H1 (cell line): ENCODE results near the gene UBN2. TPM values are rescaled to one million over a fixed set of nuclear protein-coding genes. Genes with fewer than 3 reads are reported as not detected.

ENCODE experiments used
- CTCF ChIA-PET: fragments of 300-600 bp; sonication (Branson Sonifier 250); formaldehyde crosslinking; loops from one replicate; lab custom pipeline; 2021; ENCODE audit not compliant: partially characterized antibody; lab: Charles Lee
- POLR2A ChIA-PET: fragments of 300-600 bp; sonication (Branson Sonifier 250); formaldehyde crosslinking; loops from one replicate; lab custom pipeline; 2021; ENCODE audit warnings: inconsistent platforms; ENCODE audit not compliant: partially characterized antibody; lab: Charles Lee
- DNase-seq, 2 experiments: peaks; one replicate each; pipeline versions ENCODE4 v3.0.0 to v3.0.0-alpha.2; 2010 to 2022; ENCODE audit warnings: low spot score in 2 of 2, low read depth in 1 of 2, mixed read lengths in 1 of 2
- FAIRE-seq: peaks from 2 replicates; lab custom pipeline; 2011; peaks lifted over from hg19 to GRCh38; lab: Jason Lieb, UNC
- H2AFZ ChIP-seq: 2 replicates; pipeline ENCODE4 v1.8.1; 2012; ENCODE audit warnings: low read length, inconsistent platforms
- H2AK5ac ChIP-seq: 2 replicates; pipeline ENCODE4 v1.6.1; 2013; ENCODE audit warnings: low read depth, low read length
- H2BK120ac ChIP-seq: replicated peaks from 2 replicates; pipeline ENCODE3; 2013; ENCODE audit warnings: low read depth, low read length, inconsistent platforms
- H2BK12ac ChIP-seq: 2 replicates; pipeline ENCODE4 v1.6.1; 2013; ENCODE audit warnings: low read depth, low read length
- H2BK15ac ChIP-seq: 2 replicates; pipeline ENCODE4 v1.6.1; 2013; ENCODE audit warnings: low read length
- H2BK20ac ChIP-seq: 2 replicates; pipeline ENCODE4 v1.6.1; 2013; ENCODE audit warnings: low read length
- H2BK5ac ChIP-seq: 2 replicates; pipeline ENCODE4 v1.6.1; 2013; ENCODE audit warnings: low read depth, low read length
- H3K14ac ChIP-seq: 2 replicates; pipeline ENCODE4 v1.6.1; 2013; ENCODE audit warnings: inconsistent platforms; ENCODE audit not compliant: insufficient read length
- H3K18ac ChIP-seq: 2 replicates; pipeline ENCODE4 v1.6.1; 2013; ENCODE audit warnings: low read length; ENCODE audit errors: extremely low read depth
- H3K23ac ChIP-seq: 2 replicates; pipeline ENCODE4 v1.6.1; 2013; ENCODE audit warnings: inconsistent platforms; ENCODE audit not compliant: insufficient read length
- H3K23me2 ChIP-seq: 2 replicates; pipeline ENCODE4 v1.6.1; 2013; ENCODE audit warnings: low read depth, low read length
- H3K27ac ChIP-seq: 2 replicates; pipeline ENCODE4 v1.6.1; 2011; ENCODE audit warnings: low read depth, low read length, inconsistent platforms
- H3K27me3 ChIP-seq, 4 experiments: replicated peaks in 1 of 4; 1 replicate in 1 of 4; 2 replicates in 3 of 4; pipeline versions ENCODE4 v1.6.1 to v1.8.1; 2011 to 2013; ENCODE audit warnings: low read length in 3 of 4, mild to moderate bottlenecking in 3 of 4, inconsistent platforms in 2 of 4, mixed read lengths in 2 of 4, moderate library complexity in 1 of 4; ENCODE audit not compliant: control insufficient read depth in 3 of 4, insufficient read depth in 3 of 4; ENCODE audit errors: extremely low read depth in 1 of 4
- H3K36me3 ChIP-seq, 4 experiments: 2 replicates each; pipeline versions ENCODE4 v1.6.1 to v1.8.1; 2011 to 2013; ENCODE audit warnings: mild to moderate bottlenecking in 4 of 4, low read length in 3 of 4, moderate library complexity in 2 of 4, control low read depth in 1 of 4, inconsistent platforms in 1 of 4; ENCODE audit not compliant: insufficient read depth in 4 of 4, control insufficient read depth in 2 of 4
- H3K4ac ChIP-seq: replicated peaks from 2 replicates; pipeline ENCODE3; 2013; ENCODE audit warnings: low read length, low read depth, mixed read lengths, inconsistent platforms; ENCODE audit not compliant: insufficient read length
- H3K4me1 ChIP-seq, 4 experiments: replicated peaks in 1 of 4; 1 replicate in 1 of 4; 2 replicates in 3 of 4; pipeline versions ENCODE4 v1.6.1 to v1.8.1; 2011 to 2013; ENCODE audit warnings: low read length in 3 of 4, inconsistent platforms in 2 of 4, mixed read lengths in 1 of 4; ENCODE audit not compliant: insufficient read depth in 4 of 4, control insufficient read depth in 3 of 4
- H3K4me2 ChIP-seq, 2 experiments: 2 replicates each; pipeline versions ENCODE4 v1.6.1 to v1.8.1; 2011 to 2013; ENCODE audit warnings: low read depth in 2 of 2, low read length in 2 of 2, control low read depth in 1 of 2, inconsistent platforms in 1 of 2, mild to moderate bottlenecking in 1 of 2; ENCODE audit not compliant: insufficient read depth in 1 of 2
- H3K4me3 ChIP-seq, 4 experiments: fragments of 200-600, 300-600 bp in 1 of 4; sonication (generic), shearing (Covaris generic), sonication (Bioruptor Twin) in 1 of 4; 2 replicates each; pipeline versions ENCODE4 v1.5.1 to v1.8.1; 2011 to 2016; ENCODE audit warnings: low read length in 4 of 4, low read depth in 3 of 4, control low read depth in 2 of 4, inconsistent platforms in 2 of 4, mild to moderate bottlenecking in 2 of 4, mixed read lengths in 1 of 4, moderate library complexity in 1 of 4; ENCODE audit not compliant: insufficient read depth in 2 of 4; ENCODE audit errors: extremely low read depth in 1 of 4
- H3K56ac ChIP-seq: replicated peaks from 2 replicates; pipeline ENCODE3; 2013; ENCODE audit warnings: low read depth, mild to moderate bottlenecking, mixed read lengths, low read length, inconsistent platforms; ENCODE audit not compliant: insufficient read length
- H3K79me1 ChIP-seq: 2 replicates; pipeline ENCODE4 v1.6.1; 2013; ENCODE audit warnings: low read depth, low read length, control low read depth
- H3K79me2 ChIP-seq, 2 experiments: 2 replicates each; pipeline versions ENCODE4 v1.6.1 to v1.8.1; 2012 to 2013; ENCODE audit warnings: low read length in 2 of 2, mild to moderate bottlenecking in 2 of 2, inconsistent platforms in 1 of 2; ENCODE audit not compliant: insufficient read depth in 2 of 2, control insufficient read depth in 1 of 2
- H3K9ac ChIP-seq, 4 experiments: replicated peaks in 1 of 4; 1 replicate in 1 of 4; 2 replicates in 3 of 4; pipeline versions ENCODE4 v1.6.1 to v1.8.1; 2011 to 2013; ENCODE audit warnings: low read depth in 3 of 4, low read length in 3 of 4, control low read depth in 2 of 4, mild to moderate bottlenecking in 2 of 4, moderate library complexity in 2 of 4, inconsistent platforms in 1 of 4; ENCODE audit errors: extremely low read depth in 1 of 4
- H3K9me3 ChIP-seq, 2 experiments: 2 replicates each; pipeline versions ENCODE4 v1.6.1 to v1.8.1; 2012 to 2013; ENCODE audit warnings: mild to moderate bottlenecking in 2 of 2, moderate library complexity in 2 of 2, control low read depth in 1 of 2, inconsistent platforms in 1 of 2, low read depth in 1 of 2, low read length in 1 of 2, mixed read lengths in 1 of 2; ENCODE audit not compliant: insufficient read depth in 2 of 2
- H4K20me1 ChIP-seq, 2 experiments: replicated peaks in 1 of 2; 2 replicates each; pipeline versions ENCODE3 to v1.8.1; 2011 to 2013; ENCODE audit warnings: inconsistent platforms in 2 of 2, low read length in 2 of 2, mild to moderate bottlenecking in 1 of 2; ENCODE audit not compliant: insufficient read depth in 2 of 2, control insufficient read depth in 1 of 2
- H4K5ac ChIP-seq: 2 replicates; pipeline ENCODE4 v1.6.1; 2013; ENCODE audit warnings: low read length, low read depth, mixed read lengths, inconsistent platforms; ENCODE audit not compliant: insufficient read length
- H4K8ac ChIP-seq: 2 replicates; pipeline ENCODE4 v1.8.0; 2013; ENCODE audit warnings: mild to moderate bottlenecking, moderate library complexity, low read length, inconsistent platforms; ENCODE audit not compliant: insufficient read depth; ENCODE audit errors: extremely low read depth
- H4K91ac ChIP-seq: replicated peaks from 2 replicates; pipeline ENCODE3; 2013; ENCODE audit warnings: low read length, mixed read lengths, inconsistent platforms; ENCODE audit not compliant: insufficient read length
- BACH1 ChIP-seq: IDR thresholded peaks from 2 replicates; pipeline ENCODE4 v1.6.1; 2012; ENCODE audit warnings: low read length, improper control_type of control experiment
- CHD2 ChIP-seq: IDR thresholded peaks from 2 replicates; pipeline ENCODE4 v1.6.1; 2012; ENCODE audit warnings: low read length, improper control_type of control experiment
- CTBP2 ChIP-seq: IDR thresholded peaks from 2 replicates; pipeline ENCODE4 v1.7.0; 2011; ENCODE audit warnings: borderline replicate concordance, mild to moderate bottlenecking, moderate library complexity, mixed read lengths, low read length; ENCODE audit not compliant: insufficient read depth, insufficient read length
- EGR1 ChIP-seq: IDR thresholded peaks from 2 replicates; pipeline ENCODE4 v1.6.1; 2011; ENCODE audit warnings: low read depth, low read length, borderline replicate concordance
- EP300 ChIP-seq, 2 experiments: IDR thresholded peaks; 1 replicate in 1 of 2; 2 replicates in 1 of 2; pipeline ENCODE4 v1.6.1; 2011 to 2012; ENCODE audit warnings: low read depth in 2 of 2, low read length in 2 of 2, mild to moderate bottlenecking in 2 of 2, borderline replicate concordance in 1 of 2, inconsistent platforms in 1 of 2, moderate library complexity in 1 of 2
- JUND ChIP-seq: IDR thresholded peaks from 2 replicates; pipeline ENCODE4 v1.6.1; 2011; ENCODE audit warnings: mild to moderate bottlenecking, improper control_type of control experiment, low read length
- NANOG ChIP-seq: IDR thresholded peaks from 2 replicates; pipeline ENCODE4 v1.6.1; 2011; ENCODE audit warnings: low read length, low read depth, mild to moderate bottlenecking, inconsistent platforms; ENCODE audit not compliant: insufficient read depth, poor library complexity, severe bottlenecking
- NRF1 ChIP-seq: IDR thresholded peaks from 2 replicates; pipeline ENCODE4 v1.6.1; 2011; ENCODE audit warnings: mild to moderate bottlenecking, low read depth, low read length, improper control_type of control experiment
- SAP30 ChIP-seq: fragments of 300-600 bp; sonication (generic); IDR thresholded peaks from 2 replicates; pipeline ENCODE4 v1.7.1; 2012; ENCODE audit warnings: low read length, moderate library complexity, mild to moderate bottlenecking, inconsistent platforms; ENCODE audit not compliant: insufficient read depth, insufficient replicate concordance
- TEAD4 ChIP-seq: IDR thresholded peaks from 2 replicates; pipeline ENCODE4 v1.6.1; 2012; ENCODE audit warnings: low read depth, low read length, inconsistent platforms, mixed read lengths
- WGBS, 2 experiments: shearing (Covaris generic) in 1 of 2; methylation state at CpG; one replicate each; pipeline versions ENCODE4 v1.1.6 to v1.1.7; 2013 to 2015; ENCODE audit warnings: low lambda C conversion rate in 2 of 2, mixed read lengths in 2 of 2, inconsistent platforms in 1 of 2, low coverage in 1 of 2, missing lambda C conversion rate in 1 of 2; ENCODE audit not compliant: insufficient replicate concordance in 2 of 2, insufficient coverage in 1 of 2, insufficient read length in 1 of 2; ENCODE audit errors: extremely low coverage in 1 of 2, missing lambda C conversion rate in 1 of 2; 5-methylcytosine and 5-hydroxymethylcytosine counted together
- polyA plus RNA-seq, 7 experiments: library from polyadenylated mRNA; depleted of rRNA in 3 of 7; stranded (reverse) in 5 of 7; unstranded in 2 of 7; fragments of >200 nt in 5 of 7; fragments of 200-250 nt in 2 of 7; gene quantifications; 1 replicate in 5 of 7; 2 replicates in 1 of 7; 4 replicates in 1 of 7; pipeline versions ENCODE4 v1.2.1 to v1.2.3, GENCODE V29; 2011 to 2013; ENCODE audit warnings: missing spikeins in 2 of 7, mixed read lengths in 2 of 7
- total RNA-seq: library from RNA; stranded (reverse); fragmentation: NEBNext Ultra II Directional; extraction: Animal tissue kit (Norgen Biotek cat#: 25700); gene quantifications from 2 replicates; pipeline ENCODE4 v1.2.1, GENCODE V29; 2021
- TF ChIP-seq, protein P1 (sequence below): IDR thresholded peaks from 2 replicates; pipeline ENCODE4 v1.6.1; 2011; ENCODE audit warnings: low read length, improper control_type of control experiment
- TF ChIP-seq, protein P2 (sequence below): IDR thresholded peaks from 2 replicates; pipeline ENCODE4 v1.6.1; 2012; ENCODE audit warnings: inconsistent platforms

UBN2 gene
- total and polyA plus RNA-seq, 2 of the 8 experiments (the other 6 are each of a cell fraction or from before 2014, with no cell fraction given): 4.1 to 39.6 TPM

GRCh38 chr7:139304517-139304916 lies 73.5 kb downstream of the UBN2 start:
- Histone ChIP-seq H2BK15ac (no peak overlapping the region), H3K9me3 (no peaks in the 10 kb centered on the region), H3K14ac (no peak overlapping the region), H3K56ac (no peak overlapping the region), H3K4me1 (no peaks in the 10 kb centered on the region), H3K23ac (no peak overlapping the region), H4K20me1 (no peaks in the 10 kb centered on the region), H3K9ac (no peak overlapping the region; a peak in 1 of 7 replicates), H2BK12ac (no peak overlapping the region), H4K8ac (no peak overlapping the region), H3K18ac (no peak overlapping the region), H3K23me2 (peaks cover 2% of the 10 kb centered on the region; the same call in 1 of the 2 replicates), H2BK5ac (no peak overlapping the region), H3K36me3 (peaks cover 0 to 5% (median 0%) of the 10 kb centered on the region in 4 experiments; a peak in 2 of 8 replicates), H3K27ac (no peak overlapping the region), H2AFZ (no peak overlapping the region), H3K79me2 (no peaks in the 10 kb centered on the region), H2BK20ac (no peak overlapping the region), H3K4me2 (no peak overlapping the region), H4K5ac (no peak overlapping the region), H3K27me3 (no peaks in the 10 kb centered on the region), H3K4me3 (no peak overlapping the region), H3K79me1 (no peaks in the 10 kb centered on the region), H4K91ac (no peak overlapping the region), H2AK5ac (no peak overlapping the region), H2BK120ac (no peak overlapping the region), H3K4ac (no peak overlapping the region)
- 90% methylated on average over 1 of the region's 1 CpG; no CpG with 5 or more reads in 1 of the 2 experiments for WGBS, 2 experiments
- no peak for DNase-seq
- ChIA-PET POLR2A (interaction anchor here (1.0 kb wide), 2 partner anchors 11 to 67 kb away, joined by 3 read pairs; no protein-coding TSS in a partner anchor), CTCF (interaction anchor here (0.7 kb wide), 1 partner anchor 1722 kb away, joined by 3 read pairs; no protein-coding TSS in a partner anchor)
- FAIRE-seq: no peak
- no peak for TF ChIP-seq NANOG
- TF ChIP-seq CHD2: no peak
- no peak for TF ChIP-seq SAP30
- TF ChIP-seq, protein P1, sequence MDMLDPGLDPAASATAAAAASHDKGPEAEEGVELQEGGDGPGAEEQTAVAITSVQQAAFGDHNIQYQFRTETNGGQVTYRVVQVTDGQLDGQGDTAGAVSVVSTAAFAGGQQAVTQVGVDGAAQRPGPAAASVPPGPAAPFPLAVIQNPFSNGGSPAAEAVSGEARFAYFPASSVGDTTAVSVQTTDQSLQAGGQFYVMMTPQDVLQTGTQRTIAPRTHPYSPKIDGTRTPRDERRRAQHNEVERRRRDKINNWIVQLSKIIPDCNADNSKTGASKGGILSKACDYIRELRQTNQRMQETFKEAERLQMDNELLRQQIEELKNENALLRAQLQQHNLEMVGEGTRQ: no peak
- TF ChIP-seq CTBP2: no peak
- TF ChIP-seq EGR1: no peak
- TF ChIP-seq TEAD4: no peak
- TF ChIP-seq NRF1: no peak
- no peak for TF ChIP-seq JUND
- no peak for TF ChIP-seq EP300 (IDR thresholded peaks at IDR 0.05; ENCODE audit: borderline replicate concordance in 1 of 2, low read depth in 2 of 2, low read length in 2 of 2)
- no peak for TF ChIP-seq BACH1
- TF ChIP-seq, protein P2, sequence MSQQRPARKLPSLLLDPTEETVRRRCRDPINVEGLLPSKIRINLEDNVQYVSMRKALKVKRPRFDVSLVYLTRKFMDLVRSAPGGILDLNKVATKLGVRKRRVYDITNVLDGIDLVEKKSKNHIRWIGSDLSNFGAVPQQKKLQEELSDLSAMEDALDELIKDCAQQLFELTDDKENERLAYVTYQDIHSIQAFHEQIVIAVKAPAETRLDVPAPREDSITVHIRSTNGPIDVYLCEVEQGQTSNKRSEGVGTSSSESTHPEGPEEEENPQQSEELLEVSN: no peak
